GM21528 (cell line): Measurements from ENCODE around the gene MTMR3.
"Not testable (repeated sequence)": the region's sequence is repeated elsewhere in the genome, so short reads cannot be mapped to it uniquely, and the experiment has no call there.

Experiments used
- ATAC-seq: cut with Tn5 transposase; IDR thresholded peaks from one replicate; pipeline ENCODE4 v1.9.1; 2021; ENCODE audit warnings: mild to moderate bottlenecking, moderate library complexity; ENCODE audit not compliant: unreplicated experiment, low FRiP score

The MTMR3 gene

DNA sequence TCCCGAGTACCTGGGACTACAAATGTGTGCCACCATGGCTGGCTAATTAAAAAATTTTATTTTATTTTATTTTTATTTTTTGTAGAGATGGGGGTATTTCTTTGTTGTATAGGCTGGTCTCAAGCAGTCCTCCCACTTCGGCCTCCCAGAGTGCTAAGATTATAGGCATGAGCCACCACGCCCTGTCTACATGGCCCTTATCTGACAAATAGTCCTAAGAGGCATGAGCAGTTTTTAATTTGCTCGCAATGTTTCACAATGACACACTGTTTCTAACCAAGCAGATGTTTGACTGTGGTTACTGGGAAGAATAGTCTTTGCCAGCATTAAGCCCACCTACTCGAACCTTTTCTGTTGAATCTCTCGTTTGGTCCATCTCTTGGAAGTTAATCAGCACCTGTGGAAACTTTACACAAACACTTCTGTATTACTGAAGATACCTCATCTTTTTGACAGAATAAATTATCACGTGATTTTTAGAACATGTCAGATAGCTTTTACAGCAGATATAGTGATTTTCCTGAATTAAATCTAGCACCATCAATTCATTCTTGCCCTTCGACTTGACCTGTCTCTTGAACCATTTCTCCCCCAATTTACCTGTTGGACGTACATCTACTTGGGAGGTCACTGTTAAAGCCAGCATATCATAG, 71.4 kb downstream of the MTMR3 start:
- no peak for ATAC-seq

DNA sequence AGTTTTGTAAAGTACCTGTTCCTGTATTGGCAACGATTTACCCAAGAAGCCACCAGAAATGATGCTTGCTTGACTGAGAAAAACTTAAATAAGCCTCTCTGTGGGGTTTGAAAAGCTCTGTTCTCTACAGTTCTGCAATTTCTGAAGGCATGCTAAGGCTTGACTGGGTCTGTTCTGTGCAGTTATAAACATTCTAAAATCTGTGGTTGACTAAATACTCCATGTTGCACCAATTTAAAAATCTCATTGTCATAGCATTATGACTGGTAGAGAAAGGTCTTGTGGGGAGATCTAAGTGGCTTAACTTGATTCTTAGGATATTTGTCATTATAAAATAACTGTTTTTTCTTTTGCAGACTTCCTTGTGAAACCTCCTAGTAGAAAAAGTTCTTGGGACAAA, 73.7 kb downstream of the MTMR3 start:
- ATAC-seq: no peak

DNA sequence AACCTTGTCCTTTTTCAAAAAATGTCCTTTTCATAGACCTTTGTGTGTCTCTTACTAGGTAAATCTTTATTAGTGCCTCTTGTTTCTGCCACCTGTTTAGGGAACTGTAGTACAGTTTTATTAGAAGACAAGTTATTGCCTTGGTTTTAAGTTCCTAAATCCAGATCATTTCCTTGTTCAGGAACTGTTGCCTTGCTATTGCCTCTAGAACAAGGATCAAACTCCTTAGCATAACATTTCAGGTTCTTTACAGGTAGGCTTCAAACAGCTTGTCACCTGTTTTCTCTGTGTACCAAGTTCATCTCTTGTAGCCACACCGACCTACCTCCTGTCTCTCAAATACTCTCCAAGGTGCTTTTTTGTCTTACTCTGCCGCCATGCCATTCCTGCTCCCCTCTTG, 75.2 kb downstream of the MTMR3 start:
- ATAC-seq: no peak

GRCh38 chr22:29964776-29965175, 81.8 kb downstream of the MTMR3 start:
- no peak for ATAC-seq

DNA sequence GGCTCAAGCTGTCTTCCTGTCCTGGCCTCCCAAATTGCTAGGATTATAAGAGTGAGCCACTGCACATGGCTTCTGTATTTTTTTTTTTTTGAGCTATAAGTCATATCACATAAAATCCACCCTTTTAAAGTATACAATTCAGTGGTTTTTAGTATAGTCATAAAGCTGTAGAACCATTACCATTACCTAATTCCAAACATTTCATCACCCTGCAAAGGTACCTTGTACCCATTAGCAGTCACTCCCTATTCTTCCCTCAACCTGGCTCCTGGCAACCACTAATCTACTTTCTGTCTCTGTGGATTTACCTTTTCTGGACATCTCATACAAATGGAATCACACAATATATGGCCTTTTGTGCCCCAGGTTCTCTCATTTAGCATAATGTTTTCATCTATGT, 84.5 kb downstream of the MTMR3 start:
- ATAC-seq: no peak

DNA sequence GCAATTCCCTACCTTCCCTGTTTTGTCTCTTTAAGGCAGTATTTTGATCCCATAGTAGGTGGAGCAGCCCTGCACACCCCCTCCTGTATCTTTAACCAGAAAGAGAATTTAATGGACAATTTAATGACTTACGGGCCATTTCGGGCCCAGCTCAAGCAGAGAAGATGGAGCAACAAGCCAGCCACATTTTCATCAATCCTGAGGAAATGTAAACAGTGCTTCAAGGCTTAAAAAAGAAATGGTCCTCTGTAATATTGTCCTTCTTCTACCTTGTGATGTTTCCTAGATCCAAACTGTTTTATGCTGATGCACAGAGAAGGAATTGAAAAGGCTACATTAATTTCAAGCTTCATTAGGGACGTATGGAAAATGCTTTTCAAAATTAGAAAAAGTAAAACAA, 88.6 kb downstream of the MTMR3 start:
- no peak for ATAC-seq

DNA sequence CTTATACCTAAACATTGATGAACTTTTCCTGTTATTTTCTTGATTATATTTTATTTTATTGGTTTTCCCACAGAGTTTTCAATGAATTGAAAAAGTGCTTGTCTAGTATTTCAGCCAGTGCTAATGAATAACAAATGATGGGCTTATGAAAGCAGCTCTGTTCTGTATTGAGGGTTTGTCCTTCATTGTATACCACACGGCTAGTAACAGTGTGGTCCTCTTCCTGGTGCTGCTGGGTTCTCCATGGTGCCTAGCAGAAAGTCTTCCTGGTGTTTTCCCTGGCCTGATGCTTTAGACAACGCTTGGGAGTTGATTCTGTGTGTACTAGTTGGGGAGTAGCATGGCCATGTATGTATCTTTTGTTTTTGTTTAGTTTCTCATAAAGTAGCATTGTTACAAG, 89.1 kb downstream of the MTMR3 start:
- no peak for ATAC-seq

- no peak for ATAC-seq
Measured at GRCh38 chr22:29973269-29973668, 90.3 kb downstream of the MTMR3 start.

DNA sequence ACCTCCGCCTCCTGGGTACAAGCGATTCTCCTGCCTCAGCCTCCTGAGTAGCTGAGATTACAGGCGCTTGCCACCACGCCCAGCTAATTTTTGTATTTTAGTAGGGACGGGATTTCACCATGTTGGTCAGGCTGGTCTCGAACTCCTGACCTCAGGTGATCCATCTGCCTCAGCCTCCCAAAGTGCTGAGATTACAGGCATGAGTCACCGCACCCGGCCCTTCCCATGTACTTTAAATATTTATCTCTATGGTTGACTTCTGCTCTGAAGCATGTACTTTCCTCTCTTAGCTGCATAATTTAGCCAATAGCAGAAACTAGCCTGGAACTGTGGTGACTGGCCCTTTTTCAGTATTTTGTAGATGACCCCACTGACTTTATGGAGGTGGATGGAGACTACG, 90.7 kb downstream of the MTMR3 start:
- not testable (repeated sequence) for ATAC-seq

DNA sequence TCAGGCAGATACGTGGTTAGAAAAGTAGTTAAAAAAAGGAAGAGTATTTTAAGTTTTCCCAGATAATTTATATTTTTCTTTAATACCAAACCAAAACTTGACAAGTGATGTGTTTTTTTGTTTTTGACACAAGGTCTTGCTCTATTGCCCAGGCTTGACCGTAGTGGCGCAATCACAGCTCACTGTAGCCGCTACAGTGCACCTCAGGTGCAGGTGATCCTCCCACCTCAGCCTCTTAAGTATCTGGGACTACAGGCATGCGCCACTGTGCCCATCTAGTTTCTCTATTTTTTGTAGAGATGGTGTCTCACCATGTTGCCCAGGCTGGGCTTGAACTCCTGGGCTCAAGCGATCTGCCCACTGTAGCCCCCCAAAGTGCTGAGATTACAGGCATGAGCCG, 92.5 kb downstream of the MTMR3 start:
- no peak for ATAC-seq

DNA sequence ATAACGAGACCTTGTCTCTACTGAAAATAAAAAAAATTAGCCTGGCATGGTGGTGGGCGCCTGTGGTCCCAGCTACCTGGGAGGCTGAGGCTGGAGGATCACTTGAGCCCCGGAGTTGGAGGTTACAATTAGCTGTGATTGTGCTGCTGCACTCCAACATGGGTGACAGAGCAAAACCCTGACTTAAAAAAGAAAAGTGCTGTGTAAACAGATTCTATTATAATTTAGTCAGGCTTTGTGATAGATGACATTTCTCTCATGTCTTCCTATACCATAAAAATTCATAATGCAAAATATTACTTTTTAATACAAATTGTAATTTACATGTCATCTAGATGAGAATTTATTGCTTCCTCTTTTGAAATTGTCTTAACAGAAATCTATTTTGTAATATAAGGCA, 94.1 kb downstream of the MTMR3 start:
- ATAC-seq: no peak

GRCh38 chr22:29979777-29980321, 96.9 kb downstream of the MTMR3 start:
- ATAC-seq: no peak

- ATAC-seq: no peak
Measured at GRCh38 chr22:29983296-29983917, 100.4 kb downstream of the MTMR3 start.

- ATAC-seq: no peak
Measured at GRCh38 chr22:29985912-29986311, 102.9 kb downstream of the MTMR3 start.

GRCh38 chr22:29987137-29987536, 104.2 kb downstream of the MTMR3 start:
- ATAC-seq: no peak

DNA sequence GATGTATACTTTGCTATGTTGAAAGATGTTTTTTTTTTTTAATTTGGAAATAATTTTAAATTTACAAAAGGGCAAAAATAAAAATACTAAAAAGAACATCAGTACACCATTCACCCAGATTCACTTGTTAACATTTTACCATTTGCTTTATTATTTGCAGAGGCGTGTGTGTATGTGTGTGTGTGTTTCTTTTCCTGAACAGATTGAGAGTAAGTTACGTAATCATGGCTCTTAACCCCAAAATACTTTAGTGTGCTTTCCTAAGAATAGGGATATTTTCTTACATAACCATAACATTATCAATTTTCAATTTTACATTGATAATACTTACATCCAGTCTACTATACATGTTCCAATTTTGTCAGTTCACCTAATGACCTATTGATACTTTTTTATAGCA, 105.7 kb downstream of the MTMR3 start:
- ATAC-seq: no peak

- ATAC-seq: no peak
Measured at GRCh38 chr22:29989446-29989845, 106.5 kb downstream of the MTMR3 start.

DNA sequence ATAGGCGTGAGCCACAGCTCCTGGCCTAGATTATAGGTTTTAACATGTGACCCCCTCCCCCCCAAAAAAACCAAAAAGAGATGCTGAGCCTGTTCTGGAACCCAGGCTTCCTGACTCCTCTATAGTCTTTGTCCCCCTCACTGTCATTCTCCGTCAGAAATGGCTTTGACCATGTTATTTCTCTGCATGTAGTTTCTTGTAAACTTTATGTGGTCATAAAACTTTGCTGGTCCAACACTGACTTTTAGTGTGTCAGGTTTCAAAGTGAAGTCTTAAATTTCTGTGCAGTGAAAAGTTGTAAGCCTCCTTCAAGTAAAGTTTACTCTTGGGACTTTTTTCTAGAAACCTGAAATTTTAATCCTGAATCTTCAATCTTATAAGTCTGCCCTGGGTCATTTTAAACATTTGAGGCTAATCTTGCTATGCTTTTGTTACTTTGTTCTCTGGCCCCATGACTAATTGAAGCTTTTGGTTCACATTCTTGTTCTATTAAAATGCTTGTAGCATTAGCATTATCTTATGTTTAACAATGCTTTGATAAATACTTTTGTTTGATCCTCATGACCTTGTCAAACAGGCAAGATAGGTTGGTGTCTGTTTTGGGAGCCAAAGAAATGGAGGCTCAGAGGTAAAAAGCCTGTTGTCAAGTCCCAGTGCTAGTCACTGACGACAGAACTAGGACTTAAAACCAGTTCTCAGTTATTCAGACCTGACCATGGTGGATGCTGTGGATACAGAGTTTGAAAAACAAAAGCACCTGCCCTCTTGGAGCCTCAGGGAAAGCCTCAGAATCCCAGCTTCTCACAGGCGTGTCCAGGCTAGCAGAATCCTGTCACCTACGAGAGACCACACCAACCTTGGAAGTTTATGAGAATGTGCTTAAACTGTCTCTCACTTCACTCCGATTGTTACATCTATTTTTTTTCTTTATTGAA, 109.6 kb downstream of the MTMR3 start:
- ATAC-seq: no peak

GRCh38 chr22:29994027-29994715, 111.2 kb downstream of the MTMR3 start:
- ATAC-seq: no peak

DNA sequence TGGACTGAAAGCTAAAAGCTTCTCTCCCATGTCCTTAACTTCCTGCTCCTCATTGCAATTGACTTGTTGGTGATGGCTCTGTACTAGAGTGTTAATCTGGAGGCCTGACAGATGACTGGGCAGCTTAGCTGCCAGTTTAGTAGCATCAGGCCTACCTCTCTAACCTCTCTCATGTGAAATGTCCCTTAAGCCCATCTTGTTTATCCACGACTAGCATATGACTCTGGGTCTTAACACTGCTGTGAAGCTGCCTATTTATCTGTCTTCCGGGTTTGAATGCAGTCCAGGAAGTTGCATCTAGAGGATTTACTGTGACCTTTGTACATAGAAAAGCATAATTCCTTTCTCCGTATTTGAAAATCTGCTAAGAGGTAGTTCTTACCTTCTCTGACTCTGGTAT, 112.0 kb downstream of the MTMR3 start:
- ATAC-seq: no peak

DNA sequence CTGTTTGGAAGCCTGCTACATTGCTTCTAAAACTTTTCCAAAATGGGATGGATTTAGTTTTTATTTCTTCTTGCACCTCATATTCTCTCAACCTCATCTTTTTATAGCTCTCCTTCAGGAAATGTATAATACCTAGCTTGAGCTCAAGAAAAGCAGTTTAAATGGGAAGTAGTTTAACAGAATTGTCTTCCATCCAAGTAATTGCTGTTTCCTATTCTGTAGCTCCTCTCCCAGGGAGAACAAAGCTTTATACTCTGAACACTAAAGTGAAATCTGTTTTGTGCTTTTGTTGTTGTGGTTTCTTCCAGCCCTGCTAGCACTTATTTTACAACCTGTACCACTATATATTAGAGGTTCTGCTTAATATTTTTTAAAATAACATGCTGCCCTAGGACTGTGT, 114.1 kb downstream of the MTMR3 start:
- ATAC-seq: no peak
